Measurements from ENCODE around the gene WFDC1.

The WFDC1 gene

DNA sequence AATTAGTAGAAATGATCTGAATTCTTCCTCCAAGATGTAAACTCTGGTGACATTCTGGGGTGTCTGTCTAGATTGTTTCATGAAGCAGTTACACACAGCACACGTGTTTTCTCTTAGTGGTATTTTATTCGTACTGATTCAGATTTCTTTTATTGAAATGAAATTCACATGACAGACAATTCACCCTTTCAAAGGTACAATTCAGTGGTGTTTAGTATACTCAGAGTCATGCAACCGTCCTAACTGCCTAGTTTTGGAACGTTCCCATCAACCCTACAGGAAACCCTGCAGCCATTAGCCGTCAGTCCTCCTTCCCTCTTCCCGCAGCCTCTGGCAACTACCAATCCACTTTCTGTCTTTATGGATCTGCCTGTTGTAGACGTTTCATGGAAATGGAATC, 8.8 kb downstream of the WFDC1 start:
- DNase-seq: no peak

DNA sequence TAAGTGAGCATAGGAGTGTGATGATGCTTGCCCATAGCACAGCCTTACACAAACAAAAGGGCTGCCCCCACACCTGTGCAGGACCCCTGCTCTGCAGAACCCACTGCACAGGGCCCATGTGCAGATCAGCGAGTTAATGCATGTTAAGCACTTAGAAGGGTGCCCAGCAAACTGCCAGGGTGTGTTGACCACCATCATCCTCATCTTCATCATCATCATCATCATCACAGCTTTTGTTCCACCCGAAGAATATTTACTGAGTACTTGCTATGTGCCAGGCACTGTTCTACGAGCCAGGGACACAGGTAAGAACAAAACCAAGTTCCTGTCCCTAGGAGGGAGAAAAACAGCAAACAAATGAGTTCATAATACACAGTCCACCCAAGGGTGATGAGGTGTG, 11.9 kb downstream of the WFDC1 start:
- DNase-seq: no peak

DNA sequence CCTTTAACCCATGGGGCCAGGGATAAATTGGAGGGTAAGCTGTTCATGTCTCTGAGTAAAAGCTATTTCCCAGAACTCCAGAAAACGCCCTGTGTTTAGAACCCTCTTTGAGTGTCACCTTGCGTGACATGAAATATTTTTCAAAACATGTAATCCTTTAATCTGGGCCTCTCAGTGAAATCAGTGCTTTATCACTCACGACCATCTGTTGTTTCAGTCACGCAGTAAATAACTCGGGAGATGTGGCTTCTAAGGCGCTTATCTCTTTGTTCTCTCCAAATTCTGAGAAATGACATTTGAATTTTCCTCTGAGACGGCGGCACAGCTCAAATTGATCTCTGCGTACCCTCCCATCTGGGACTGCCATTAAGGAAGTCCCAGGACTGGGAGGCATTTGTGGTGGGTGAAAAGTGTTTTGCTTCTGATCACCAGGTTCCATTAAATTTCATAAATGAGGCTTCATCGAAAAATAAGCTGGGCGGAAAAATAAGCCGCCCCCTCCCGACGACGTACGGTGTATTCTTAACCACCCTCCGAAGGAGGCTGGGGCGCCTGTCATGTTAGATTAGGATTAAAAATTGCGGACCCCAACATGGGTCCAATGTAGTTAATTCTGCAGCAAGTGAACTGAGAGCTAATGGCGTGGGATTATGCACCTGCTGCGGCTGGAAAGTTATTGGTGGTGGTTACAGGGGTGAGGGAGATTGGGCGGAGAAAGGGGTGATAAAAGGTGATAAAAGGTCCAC, 12.7 kb downstream of the WFDC1 start:
- DNase-seq: no peak

- peak in 1 of 2 experiments; percentile 1 for DNase-seq
Measured at GRCh38 chr16:84308120-84308519, 13.4 kb downstream of the WFDC1 start.

- DNase-seq: no peak
Measured at GRCh38 chr16:84310642-84311041, 16.0 kb downstream of the WFDC1 start.

- DNase-seq: no peak
Measured at GRCh38 chr16:84312783-84313382, 18.2 kb downstream of the WFDC1 start.

DNA sequence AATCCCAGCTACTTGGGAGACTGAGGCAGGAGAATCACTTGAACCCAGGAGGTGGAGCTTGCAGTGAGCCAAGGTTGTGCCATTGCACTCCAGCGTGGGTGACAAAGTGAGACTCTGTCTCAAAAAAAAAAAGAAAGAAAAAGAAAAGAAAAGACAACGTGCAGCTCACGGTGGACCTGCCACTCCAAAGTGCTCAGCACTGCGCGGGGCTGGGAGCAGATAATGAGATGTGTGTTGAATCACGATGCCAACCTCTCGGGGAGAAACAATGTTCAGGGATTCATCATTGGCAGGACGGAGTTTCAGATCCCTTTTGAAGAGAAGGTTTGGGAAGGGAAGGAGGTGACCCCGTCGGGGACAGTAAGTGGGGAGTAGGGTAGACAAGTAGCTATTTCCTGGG, 19.2 kb downstream of the WFDC1 start:
- no peak for DNase-seq

DNA sequence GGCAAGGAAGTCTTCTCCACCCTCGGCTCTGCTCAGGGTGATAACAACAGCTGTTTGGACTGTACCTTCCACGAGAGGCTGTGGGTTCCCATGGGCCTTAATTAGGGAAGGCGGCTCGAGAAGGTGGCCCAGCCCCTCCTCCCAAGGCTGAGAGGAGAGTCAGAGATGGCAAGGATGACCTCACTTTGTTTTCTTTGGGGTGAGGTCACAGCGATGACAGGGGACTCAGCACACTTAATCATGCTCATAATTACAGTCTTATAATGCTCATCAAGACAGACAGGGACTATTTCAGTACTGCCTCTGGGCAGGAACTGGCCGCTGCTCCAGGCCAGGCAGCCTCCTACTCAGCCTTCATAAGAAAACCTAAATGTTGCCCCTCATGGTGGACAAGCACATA, 19.7 kb downstream of the WFDC1 start:
- no peak for DNase-seq

DNA sequence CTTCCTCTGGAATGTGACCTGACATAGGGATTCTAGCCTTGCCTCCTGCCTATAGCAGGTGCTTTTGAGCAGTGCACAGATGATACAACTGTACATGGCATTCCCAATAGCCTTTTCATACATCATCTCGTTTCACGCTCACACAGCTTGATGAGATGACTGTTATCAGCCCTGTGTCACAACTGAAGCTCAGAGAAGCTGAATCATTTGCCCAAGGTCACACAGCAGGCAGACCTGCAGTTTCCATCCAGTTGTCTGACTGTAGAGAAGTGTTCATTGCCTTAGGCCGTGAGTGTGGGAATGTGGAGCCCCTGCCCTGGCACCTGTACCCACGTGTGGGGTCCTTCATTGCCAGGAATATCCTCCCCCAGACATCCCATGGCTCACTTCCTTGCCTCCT, 20.1 kb downstream of the WFDC1 start:
- DNase-seq: no peak

- no peak for DNase-seq
Measured at GRCh38 chr16:84315422-84315821, 20.7 kb downstream of the WFDC1 start.

DNA sequence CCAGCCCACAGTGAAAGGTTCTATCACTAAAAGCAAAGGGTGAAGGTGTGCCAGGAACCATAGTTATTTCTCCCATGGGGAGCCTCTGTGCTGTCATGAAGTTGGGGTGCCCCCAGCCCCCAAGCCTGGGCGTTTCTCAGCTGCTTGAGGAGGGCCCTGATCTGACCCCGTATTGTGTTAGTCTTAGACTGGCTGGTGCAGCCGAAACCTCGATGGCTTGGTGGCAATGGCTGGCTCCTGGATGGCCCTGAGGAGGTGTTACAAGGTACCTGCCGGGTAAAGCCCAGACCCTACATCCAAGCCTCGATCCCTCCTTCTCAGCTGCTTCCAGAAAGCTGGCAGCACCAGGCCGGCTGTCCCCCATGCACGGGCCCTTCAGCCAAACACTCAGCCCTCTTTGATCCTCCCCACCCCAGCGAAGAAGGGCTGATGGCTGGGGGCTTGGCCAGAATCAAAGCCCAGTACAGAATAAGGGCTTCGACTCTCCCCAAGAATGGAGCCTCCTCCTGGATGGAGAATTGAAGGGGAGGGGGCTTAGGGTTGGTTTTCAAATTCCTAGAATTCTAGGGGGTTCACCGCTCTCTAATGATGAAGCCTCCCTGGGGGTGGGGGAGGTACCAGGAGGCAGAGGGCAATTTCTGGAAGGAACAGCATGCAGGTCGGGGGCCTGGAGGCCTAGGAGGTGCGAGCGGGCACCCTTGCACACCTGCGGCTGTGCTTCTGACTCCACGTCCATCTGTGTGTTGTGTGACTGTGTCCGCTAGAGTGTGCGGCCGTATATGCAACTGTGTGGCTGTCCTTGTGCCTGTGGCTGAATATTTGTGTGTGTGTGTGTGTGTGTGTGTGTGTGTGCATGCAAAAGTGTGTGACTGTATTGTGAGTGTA, 23.7 kb downstream of the WFDC1 start:
- DNase-seq: no peak

- DNase-seq: no peak
Measured at GRCh38 chr16:84319146-84319760, 24.6 kb downstream of the WFDC1 start.

DNA sequence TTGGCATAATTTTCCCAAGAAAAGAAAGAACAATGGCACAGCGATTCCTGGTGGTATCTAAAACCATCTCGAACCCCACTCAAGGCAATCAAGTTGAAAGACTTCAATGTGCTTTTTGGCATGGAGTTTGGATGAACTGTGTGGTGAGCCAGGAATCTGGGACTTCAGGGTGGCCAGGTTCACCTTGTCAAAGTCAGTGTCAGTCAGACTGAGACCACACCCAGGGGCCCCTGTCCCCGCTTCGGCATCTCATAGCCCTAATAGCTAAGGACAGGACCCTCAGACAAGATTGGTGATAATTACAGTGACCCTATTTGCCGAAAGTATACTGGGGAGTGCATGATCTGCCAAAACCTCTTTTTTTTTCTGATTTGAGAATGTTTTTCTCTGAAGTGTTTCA, 25.8 kb downstream of the WFDC1 start:
- DNase-seq: no peak

DNA sequence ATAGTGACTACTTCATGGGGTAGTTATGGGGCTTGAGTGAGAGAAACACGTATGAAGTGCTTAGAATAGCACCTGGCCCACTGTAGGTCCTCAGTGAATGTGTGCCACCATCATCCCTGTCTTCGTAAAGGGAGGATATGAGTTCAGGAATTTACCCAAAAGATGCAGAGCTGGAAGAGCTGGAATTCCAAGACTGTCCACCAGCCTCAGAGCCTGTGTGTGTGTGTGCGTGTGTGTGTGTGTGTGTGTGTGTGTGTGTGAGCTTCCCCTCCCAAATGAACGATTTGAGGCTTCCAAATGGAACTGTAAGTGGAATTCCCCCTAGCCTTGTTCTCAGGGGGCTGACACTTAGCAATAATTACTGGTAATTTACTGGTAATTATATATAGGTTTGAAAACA, 27.3 kb downstream of the WFDC1 start:
- DNase-seq: no peak

DNA sequence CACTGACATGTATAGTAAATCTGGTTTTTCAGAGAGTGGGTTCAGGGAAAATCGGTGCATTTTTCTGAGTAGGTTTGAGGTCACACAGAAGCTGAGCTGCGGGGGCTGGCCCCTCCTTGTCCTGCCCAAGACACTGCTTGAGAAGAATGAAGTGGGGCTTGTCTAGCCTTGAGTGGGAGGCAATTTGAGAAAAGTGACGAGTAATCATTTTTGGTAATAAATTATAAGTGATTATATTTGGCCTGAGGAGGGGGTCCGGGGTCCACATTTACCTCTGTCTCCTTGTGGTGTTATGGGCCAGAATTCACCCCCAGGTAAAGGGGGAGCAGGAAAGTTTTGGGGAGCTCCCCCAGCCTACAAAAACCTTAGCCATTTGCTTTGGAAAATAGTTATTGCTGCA, 28.1 kb downstream of the WFDC1 start:
- DNase-seq: no peak

DNA sequence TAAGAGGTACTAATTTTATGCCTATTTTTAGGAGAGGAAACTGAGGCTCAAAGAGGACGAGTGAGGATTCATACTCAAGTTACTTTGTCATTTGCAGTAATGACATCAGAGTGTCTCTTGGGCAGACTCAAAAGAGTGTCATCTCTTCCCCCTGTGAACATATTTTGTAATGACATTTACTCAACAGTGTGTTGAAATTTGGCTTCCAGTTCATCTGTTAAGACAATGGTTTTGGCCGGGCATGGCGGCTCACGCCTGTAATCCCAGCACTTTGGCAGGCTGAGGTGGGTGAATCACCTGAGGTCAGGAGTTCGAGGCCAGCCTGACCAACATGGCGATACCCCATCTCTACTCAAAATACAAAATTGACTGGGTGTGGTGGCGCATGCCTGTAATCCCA, 28.9 kb downstream of the WFDC1 start:
- no peak for DNase-seq

GRCh38 chr16:84324434-84325262, 30.0 kb downstream of the WFDC1 start:
- DNase-seq: no peak

- DNase-seq: no peak
Measured at GRCh38 chr16:84326545-84326944, 31.9 kb downstream of the WFDC1 start.

DNA sequence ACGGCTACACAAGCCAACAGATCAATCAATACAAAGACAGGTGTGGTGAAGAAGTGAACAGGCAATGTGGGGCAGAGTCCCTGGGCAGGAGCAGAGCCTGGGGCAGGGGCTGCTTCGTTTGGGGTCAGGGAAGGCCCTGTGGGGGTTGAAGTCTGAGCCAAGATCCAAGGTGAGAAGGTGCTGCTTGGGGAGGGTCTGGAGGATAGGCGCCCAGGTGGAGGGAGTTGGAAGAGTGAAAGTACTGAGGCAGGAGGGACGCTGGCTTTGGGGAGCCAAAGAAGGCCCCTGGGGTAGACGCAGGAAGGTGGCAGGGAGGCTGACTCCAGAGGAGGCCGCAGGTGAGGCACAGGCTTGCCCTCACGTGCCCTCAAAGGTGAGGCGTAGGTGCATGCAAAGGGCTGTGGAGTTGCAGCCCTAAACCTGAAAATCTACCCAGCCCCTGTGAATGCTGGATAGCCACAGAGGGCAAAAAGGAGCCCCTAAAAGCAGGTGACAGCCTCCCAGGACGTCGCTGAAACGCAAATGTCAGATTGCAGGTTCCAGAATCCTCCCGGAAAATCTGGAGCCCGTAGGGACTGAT, 33.3 kb downstream of the WFDC1 start:
- no peak for DNase-seq

DNA sequence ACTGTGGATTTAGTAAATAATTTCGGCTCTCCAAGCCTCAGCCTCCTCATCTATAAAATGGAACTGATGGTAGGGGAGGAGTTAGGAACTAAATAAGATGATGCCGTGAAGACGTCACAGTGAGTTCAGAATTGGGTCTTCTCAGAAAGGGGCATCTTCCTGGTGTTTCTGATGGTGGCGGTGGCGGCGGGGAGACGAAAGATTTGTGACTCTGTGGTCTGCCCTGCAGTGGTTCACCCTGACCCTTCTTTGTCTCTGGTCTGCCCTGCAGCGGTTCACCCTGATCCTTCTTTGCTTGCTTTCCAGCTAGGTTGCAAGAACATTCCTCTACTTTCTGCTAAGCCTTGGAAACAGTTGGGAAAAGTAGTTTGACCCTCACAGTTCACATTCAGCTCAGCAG, 34.3 kb downstream of the WFDC1 start:
- DNase-seq: no peak

- no peak for DNase-seq
Measured at GRCh38 chr16:84329843-84330684, 35.4 kb downstream of the WFDC1 start.

Measured in AML-193 (cell line).